ENCODE results near the gene DPYSL5.

The DPYSL5 gene

GRCh38 chr2:26993768-26994167, 145.8 kb downstream of the DPYSL5 start:
- no peak for DNase-seq (ENCODE audit: low spot score)

GRCh38 chr2:26994983-26995382, 147.1 kb downstream of the DPYSL5 start:
- DNase-seq (ENCODE audit: low spot score) = no peak

GRCh38 chr2:26997394-26997793, 149.5 kb downstream of the DPYSL5 start:
- DNase-seq (ENCODE audit: low spot score) = no peak

- no peak for DNase-seq (ENCODE audit: low spot score)
These were observed 150.4 kb downstream of the DPYSL5 start for GRCh38 chr2:26998323-26998722.
